Breast epithelium (tissue), 3 donors: ENCODE data around the gene AUH.

Experiments used
- POLR2A ChIP-seq: fragments of 450-650 bp; IDR thresholded peaks from one replicate; pipeline ENCODE4 v1.6.1; 2016; ENCODE audit warnings: antibody characterized with exemption, mild to moderate bottlenecking, moderate library complexity
- TF ChIP-seq, protein P1 (sequence below), 3 donors: fragments of 450-650 bp; IDR thresholded peaks; one replicate each; pipeline ENCODE4 v1.5.1; 2016 to 2017; ENCODE audit warnings: antibody characterized with exemption in 3 of 3, mild to moderate bottlenecking in 3 of 3, moderate library complexity in 3 of 3

DNA sequence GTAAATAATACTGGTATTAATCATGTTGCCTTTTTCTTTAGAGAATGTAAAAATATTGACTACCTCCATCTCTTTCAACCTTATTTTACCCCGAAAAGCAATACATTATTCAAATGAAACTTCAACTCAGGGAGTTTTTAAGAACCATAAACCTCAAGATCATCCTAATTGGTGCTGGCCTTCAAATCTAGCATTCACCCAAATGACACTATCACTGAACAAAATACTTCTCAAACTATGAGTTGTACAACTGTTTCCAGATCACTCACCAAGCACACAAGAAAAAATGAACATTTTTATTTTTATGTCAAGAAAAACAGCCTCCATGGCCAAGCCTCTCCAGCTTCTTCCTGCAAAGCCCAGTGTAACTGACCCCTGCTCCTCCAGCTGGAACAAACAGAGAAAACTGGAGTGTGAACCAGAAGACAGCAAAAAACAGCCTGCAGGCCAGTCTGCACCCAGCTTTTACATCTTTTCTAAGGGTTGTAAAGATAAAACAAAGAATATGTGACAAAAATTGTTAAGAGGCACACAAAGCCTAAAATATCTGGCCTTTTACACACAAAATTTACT lies 21.2 kb downstream of the AUH start:
- no peak for TF ChIP-seq POLR2A
- TF ChIP-seq, protein P1, sequence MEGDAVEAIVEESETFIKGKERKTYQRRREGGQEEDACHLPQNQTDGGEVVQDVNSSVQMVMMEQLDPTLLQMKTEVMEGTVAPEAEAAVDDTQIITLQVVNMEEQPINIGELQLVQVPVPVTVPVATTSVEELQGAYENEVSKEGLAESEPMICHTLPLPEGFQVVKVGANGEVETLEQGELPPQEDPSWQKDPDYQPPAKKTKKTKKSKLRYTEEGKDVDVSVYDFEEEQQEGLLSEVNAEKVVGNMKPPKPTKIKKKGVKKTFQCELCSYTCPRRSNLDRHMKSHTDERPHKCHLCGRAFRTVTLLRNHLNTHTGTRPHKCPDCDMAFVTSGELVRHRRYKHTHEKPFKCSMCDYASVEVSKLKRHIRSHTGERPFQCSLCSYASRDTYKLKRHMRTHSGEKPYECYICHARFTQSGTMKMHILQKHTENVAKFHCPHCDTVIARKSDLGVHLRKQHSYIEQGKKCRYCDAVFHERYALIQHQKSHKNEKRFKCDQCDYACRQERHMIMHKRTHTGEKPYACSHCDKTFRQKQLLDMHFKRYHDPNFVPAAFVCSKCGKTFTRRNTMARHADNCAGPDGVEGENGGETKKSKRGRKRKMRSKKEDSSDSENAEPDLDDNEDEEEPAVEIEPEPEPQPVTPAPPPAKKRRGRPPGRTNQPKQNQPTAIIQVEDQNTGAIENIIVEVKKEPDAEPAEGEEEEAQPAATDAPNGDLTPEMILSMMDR (IDR thresholded peaks at IDR 0.05), result no peak
